HG02642 (cell line): Measurements from ENCODE around the gene NRIP1.
"Not testable (repeated sequence)": the region's sequence is repeated elsewhere in the genome, so short reads cannot be mapped to it uniquely, and the experiment has no call there.

ENCODE experiments used
- ATAC-seq: cut with Tn5 transposase; IDR thresholded peaks from one replicate; pipeline ENCODE4 v1.9.1; 2021; ENCODE audit warnings: mild to moderate bottlenecking; ENCODE audit not compliant: unreplicated experiment, poor library complexity

The NRIP1 gene

DNA sequence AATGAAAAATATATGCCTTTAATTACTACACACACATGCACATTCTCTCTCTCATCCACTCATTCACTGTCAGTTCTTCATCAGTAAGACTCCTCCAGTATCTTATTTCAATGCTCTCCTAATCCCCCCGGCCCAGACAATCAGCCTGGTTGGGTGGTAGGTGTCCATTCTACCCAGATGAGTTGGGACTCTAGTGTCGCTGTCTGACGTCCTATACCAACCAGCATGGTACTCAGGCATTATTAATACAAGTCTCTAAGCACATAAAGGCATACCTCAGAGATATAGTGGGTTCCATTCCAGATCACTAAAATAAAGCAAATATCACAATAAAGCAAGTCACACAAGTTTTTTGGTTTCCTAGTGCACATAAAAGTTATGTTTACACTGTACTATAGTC, 19.8 kb downstream of the NRIP1 start:
- no peak for ATAC-seq

DNA sequence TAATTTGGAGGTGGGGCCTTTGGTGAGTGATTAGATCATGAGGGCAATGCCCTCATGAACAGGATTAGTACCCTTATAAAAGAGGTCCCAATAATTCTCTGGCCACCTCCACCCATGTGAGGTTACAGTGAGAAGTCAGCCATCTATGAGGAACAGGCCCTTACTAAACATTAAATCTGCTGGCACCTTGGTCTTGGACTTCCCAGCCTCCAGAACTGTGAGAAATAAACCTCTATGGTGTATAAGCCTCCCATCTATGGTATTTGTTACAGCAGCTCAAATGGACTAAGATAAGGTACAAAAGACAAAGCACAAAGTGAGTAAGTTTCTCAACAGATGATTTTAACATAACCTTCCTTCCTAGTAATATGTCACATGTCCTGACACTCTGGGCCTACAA, 22.3 kb downstream of the NRIP1 start:
- no peak for ATAC-seq

DNA sequence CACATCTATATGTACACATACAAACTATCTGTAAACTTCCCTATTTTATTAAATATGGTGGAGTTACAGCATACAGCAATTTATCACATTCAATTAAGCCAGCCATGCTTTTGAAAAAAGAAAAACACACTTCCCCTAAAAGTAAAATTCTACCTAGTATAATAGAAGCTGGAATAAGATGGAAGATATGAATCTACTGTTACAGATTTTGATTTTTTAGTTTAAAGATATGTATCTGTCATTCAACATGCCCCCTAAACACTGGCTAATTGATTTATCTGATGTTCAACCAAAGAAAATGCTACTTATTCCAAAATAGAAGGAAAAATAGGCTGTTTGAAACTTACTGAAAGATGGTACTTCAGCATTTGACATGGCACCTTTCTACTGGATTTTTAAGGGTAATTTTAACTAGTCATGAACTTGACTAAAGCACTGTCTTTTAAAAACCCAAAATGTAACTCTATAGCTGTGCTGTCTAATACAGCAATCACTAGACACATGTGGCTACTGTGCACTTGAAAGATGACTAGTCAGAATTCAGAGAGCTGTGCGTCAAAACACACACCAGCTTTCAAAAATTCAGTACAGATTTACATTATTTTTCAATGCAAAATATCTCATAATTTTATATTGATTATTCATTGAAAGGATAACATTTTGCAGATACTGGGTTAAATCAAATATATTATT, 25.0 kb downstream of the NRIP1 start:
- no peak for ATAC-seq

DNA sequence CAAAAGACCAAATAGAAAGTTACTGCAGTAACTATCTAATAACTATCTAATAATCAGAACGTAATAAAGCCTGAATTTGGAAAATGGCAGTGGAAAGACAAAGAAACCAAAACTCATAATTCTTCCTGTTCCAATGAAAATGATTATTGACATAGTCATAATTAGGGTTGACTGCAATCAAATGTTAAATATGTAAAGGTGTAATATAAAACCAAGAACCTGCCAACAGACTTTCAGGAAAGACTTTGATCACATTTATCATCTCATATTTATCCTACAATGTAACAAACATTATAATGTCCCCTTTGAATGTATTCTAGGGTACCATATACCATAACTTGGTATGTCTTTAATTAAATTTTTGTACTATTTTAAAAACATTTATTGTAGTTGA, 26.9 kb downstream of the NRIP1 start:
- ATAC-seq = no peak

DNA sequence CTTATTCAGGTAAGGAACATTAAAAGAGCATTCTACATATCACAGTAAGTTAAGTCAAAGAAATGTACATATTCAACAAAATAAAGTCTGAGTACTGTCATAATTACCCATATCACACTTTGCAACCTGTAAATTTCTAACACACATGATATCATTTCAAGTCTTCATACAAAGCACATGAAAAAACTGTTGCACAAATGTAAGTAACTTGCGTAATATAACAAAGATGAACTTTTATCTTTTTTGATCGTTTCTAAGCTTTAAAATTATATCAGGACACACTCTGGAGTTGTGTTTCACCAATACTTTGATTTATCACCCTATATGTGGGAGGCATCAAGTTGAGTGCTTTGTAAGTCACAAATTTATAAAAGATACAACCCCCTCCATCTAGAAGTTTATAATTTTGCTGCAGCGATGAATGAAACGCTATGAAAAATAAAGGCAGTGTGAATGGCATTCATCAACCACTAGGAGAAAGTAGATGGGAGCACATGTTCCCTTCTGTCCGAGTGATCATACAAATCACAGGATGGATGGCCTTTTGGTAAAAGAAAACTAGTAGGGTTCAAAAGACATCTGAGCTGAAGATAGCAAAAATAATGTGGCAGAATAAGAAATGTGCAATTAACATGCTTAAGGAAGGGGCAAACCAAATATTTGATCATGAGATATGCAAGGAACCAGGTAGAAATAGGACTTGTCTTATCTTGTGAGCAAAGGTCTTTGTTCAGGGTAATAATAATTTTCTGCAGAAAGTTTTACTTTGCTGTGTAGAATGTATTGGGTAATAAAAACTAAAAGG, 27.5 kb downstream of the NRIP1 start:
- ATAC-seq = no peak

- ATAC-seq = no peak
Measured at GRCh38 chr21:15036189-15036588, 28.6 kb downstream of the NRIP1 start.

DNA sequence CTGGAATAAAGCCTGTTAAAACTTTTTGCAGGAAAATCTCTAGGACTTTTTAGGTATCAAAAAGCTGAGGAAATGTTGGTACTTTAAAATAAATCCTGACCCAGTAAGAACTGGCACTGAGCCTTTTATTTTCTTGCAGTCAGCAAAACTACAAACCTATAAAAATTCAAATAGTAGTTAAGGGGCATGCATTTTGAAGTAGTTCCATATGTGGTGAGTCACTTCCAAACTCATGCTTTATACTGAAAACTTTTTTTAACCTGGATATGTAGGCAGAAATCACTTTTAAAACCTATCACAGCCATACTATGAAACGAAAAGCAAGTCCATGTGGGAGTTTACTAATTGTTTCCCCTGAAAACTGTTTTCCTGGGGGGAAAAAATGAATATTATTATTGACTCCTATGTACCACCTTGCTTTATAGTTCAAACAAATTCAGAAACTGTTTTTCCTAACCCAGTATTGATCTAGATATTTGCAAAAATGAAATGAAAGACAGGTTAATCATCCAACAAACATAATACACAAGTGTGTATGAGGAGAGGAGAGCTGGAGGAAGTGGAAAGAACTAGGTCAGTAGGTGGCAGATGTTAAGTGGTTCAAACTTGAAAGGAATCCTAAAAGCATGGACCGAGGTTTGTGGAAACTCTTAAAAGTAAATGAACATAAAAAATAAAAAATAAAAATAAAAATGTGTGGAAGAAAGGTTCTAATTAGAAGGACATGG, 30.5 kb downstream of the NRIP1 start:
- ATAC-seq = no peak

- ATAC-seq = no peak
Measured at GRCh38 chr21:15031790-15032357, 32.9 kb downstream of the NRIP1 start.

GRCh38 chr21:15031362-15031761, 33.4 kb downstream of the NRIP1 start:
- not testable (repeated sequence) for ATAC-seq

DNA sequence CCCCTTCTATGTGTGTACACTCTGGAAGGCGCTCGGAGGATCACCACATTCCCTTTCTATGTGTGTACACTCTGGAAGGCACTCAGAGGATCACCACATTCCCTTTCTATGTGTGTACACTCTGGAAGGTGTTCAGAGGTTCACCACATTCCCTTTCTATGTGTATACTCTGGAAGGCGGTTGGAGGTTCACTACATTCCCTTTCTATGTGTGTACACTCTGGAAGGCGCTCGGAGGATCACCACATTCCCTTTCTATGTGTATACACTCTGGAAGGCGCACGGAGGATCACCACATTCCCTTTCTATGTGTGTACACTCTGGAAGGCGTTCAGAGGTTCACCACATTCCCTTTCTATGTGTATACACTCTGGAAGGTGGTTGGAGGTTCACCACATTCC, 33.9 kb downstream of the NRIP1 start:
- not testable (repeated sequence) for ATAC-seq

DNA sequence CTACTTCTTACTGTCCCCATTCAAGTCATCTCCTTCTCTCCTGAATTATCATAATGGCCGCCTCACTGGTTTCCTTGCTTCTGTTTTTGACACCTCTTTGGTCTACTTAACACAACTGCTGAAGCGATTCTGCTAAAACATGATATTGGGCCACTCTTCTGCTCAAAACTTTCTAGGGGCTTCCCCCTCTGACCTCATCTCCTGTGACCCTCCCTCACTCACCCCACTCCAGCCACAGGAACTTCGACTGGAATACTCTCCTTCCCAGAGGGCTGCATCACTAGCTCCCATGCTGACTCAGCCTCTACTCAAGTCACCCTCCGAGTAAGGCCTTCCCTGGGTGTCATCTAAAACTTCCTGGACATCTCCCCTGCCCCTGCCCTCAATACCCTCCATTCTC, 35.7 kb downstream of the NRIP1 start:
- ATAC-seq = no peak

GRCh38 chr21:15028186-15028585, 36.6 kb downstream of the NRIP1 start:
- no peak for ATAC-seq

DNA sequence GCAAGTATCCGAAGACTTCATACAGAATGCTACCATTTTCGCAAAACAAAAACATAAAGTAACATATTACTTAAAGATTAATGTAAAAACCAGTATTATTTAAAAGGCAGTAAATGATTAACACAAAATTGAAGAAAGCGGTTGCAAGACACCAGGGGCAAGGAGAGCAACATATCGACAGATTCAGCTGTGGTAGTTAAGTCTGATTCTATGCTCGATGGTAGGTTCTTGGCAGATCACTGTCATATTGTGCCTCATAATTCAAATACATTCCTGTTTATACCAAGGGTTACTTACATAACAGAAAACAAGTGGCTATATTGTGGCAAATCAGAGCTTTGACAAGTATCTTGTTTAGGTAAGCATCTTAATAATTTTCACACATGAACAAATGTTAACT, 37.7 kb downstream of the NRIP1 start:
- no peak for ATAC-seq

GRCh38 chr21:15026370-15026769, 38.4 kb downstream of the NRIP1 start:
- no peak for ATAC-seq

DNA sequence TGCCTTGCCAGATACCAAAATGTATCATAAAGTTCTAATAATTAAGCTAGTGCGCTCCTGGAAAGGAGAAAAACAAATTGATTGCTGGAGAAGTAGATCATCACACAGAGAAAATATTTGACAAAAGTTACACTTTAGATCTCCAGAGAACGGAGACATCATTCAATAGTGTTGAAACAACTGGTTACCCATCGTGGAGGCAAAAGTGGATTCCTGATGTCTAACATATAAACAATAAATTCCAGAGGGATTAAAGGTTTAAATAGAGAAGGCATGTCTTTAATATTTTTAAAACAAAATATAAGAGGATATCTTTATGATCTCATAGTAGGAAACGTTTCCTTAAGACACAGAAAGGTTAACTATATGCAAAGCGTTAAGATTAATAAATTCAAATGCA, 41.0 kb downstream of the NRIP1 start:
- no peak for ATAC-seq

DNA sequence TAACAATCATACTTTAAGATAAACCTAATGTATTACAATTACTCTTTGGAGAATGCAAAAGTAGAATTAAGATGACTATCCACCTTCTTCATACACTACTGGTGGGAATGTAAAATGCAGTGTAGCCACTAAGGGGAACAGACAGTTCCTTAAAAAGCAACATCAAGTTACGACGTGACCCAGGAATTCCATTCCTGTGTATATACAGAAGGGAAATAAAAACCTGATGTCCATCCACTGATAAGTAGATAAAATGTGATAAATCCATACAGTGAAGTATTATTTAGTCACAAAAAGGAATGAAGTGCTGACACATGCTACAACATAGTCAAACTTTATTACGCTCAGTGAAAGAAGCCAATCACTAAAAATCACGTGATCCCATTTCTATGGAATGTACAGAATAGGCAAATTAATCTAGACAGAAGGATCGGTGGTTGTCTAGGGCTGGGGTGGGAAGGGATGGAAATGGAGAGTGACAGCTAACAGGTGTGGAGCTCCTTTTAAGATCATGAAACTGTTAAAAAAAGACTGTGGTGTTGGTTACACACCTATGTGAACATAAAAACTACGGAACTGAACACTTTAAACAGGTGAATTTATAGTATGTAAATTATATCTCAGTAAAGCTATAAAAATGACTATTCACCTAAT, 42.1 kb downstream of the NRIP1 start:
- no peak for ATAC-seq

- ATAC-seq = no peak
Measured at GRCh38 chr21:15020797-15021196, 44.0 kb downstream of the NRIP1 start.

- no peak for ATAC-seq
Measured at GRCh38 chr21:15018382-15018781, 46.4 kb downstream of the NRIP1 start.

DNA sequence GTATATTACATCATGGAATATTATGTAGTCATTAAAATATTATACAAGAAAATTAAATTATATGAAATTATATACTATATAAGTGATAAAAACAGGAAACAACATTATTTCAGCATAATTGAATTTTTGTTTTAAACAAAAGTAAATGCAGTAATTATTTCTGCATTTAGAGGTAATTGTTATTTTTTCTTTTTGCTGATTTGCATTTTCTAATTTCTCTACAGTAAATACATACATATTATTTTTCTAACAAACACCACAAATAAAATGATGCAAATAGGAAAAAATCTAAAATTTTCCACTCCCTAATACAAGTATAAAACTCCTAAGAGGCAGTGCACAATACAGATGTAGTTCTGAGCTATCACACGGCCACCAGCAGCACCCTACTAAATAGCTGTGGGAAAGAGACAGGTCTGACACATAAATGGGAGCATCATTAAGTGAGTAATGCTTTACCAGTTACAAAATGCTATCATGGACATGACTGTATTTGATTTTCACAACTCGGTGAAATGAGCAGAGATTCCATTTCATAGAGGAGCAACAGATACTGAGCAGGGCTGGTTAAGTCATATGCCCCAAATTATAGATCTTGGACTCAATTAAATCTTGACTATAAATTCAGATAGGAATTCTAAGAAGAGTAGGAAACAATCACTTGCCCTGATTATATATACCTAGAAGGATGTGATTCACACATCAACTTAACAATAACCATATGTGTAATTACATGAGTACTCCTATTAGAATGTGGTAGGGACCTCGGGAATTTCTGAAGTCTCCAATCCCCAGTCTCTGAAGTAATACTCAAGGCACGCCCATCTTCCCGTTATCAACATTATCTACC, 49.0 kb downstream of the NRIP1 start:
- ATAC-seq = no peak

GRCh38 chr21:15014221-15014620, 50.6 kb downstream of the NRIP1 start:
- no peak for ATAC-seq
